ENCODE measurements around the gene PITPNC1.

Gene PITPNC1

DNA sequence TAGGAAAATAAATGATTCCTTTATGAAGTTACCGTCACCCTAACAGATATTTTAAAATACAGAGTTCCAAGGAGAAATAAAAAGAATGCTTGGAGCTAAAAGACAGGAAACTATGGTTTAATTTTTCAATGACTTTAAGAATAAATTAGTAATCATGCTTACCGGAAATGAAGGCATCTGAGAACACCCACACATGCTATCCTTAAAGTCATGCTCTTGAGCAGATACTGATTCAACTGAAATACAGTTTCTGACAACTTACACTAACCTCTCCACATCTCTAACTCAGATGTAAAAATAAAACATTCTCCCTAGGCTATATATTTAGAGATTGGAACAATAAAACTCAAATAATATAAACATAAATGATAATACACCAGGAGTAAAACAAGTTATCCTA, 18.5 kb upstream of the PITPNC1 start:
- Histone ChIP-seq H3K4ac (ENCODE audit: low read length) (no peak overlapping the region), H2BK15ac (ENCODE audit: low read length) (no peak overlapping the region), H2AK5ac (ENCODE audit: low read depth, low read length) (no peak overlapping the region), H3K79me1 (ENCODE audit: low read depth, low read length) (peaks cover 2% of the 10 kb centered on the region), H2BK5ac (ENCODE audit: low read length) (no peak overlapping the region), H3K27ac (replicated peaks; ENCODE audit: low read length) (no peak overlapping the region), H3K27me3 (ENCODE audit: control insufficient read depth in 3 of 3, insufficient read depth in 3 of 3, low read depth in 1 of 3, low read length in 3 of 3) (no peaks in the 10 kb centered on the region), H3K4me3 (ENCODE audit: low read length in 2 of 2) (no peak overlapping the region), H4K91ac (ENCODE audit: low read depth, low read length, poor library complexity) (no peak overlapping the region), H3K4me1 (ENCODE audit: control insufficient read depth in 2 of 2, insufficient read depth in 1 of 2, low read depth in 1 of 2, low read length in 2 of 2) (no peaks in the 10 kb centered on the region), H2BK12ac (ENCODE audit: low read length) (no peak overlapping the region), H2AFZ (ENCODE audit: low read length) (no peak overlapping the region), H3K14ac (ENCODE audit: low read length) (no peak overlapping the region), H3K23ac (ENCODE audit: low read depth, low read length, poor library complexity) (no peak overlapping the region), H3K36me3 (replicated peaks in 1 of 2; ENCODE audit: control insufficient read depth in 2 of 2, insufficient read depth in 2 of 2, low read length in 2 of 2) (peaks cover 9 to 96% of the 10 kb centered on the region in 2 donors), H4K8ac (ENCODE audit: low read depth, low read length) (no peak overlapping the region), H2BK120ac (ENCODE audit: low read depth, low read length) (no peak overlapping the region), H3K9ac (ENCODE audit: low read depth, low read length, poor library complexity) (no peak overlapping the region), H3K9me3 (replicated peaks in 1 of 2; ENCODE audit: control insufficient read depth in 2 of 2, insufficient read depth in 1 of 2, low read depth in 1 of 2, low read length in 2 of 2) (peaks cover 0 to 2% of the 10 kb centered on the region in 2 donors), H3K18ac (ENCODE audit: low read length) (no peak overlapping the region), H3K4me2 (ENCODE audit: insufficient read depth, low read length, poor library complexity, severe bottlenecking) (no peak overlapping the region)
- DNase-seq (ENCODE audit: low spot score) = no peak
- WGBS, 2 donors (ENCODE audit: extremely low coverage in 2 of 2, insufficient read length in 2 of 2, insufficient replicate concordance in 1 of 2) = no CpG with 5 or more reads among the region's 2 CpGs

DNA sequence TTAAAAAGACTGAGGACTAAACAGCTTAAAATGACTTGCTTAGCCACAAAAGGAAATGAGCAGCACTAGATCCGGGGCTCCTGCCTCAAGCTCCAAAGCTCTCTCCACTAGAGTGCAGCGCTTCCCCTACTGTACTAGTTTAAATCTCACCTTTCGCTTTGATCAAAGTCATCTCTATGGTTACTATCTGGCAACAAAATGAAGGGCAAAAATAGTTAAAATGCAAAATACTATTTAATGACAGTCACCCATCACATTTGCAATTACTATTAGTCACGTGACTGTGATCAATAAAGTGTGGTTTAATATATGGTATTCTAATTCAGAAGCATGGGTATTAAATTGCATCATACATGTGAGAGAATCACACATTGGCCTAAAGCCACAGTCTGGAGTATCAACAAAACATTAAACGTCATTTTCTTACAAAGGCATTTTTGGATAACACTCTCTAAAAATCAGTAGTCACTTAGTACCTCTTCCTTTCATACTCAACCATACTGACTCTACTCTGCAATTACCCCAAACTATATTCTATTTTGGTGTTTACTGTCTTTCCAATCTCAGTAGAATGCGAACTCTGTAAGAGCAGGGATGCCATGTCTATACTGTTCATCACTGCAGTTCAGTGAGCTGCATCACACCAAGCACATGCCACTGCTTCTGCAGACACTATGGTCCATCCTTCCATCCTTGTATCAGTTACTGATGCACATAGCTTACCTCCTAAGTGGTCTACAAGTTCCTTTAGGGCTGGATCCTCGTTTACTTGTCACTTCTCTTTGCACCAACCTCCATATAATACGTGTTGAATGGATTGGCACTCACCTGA, 16.9 kb upstream of the PITPNC1 start:
- Histone ChIP-seq H2AK5ac (ENCODE audit: low read depth, low read length) (no peak overlapping the region), H3K79me1 (ENCODE audit: low read depth, low read length) (peaks cover 4% of the 10 kb centered on the region), H2BK12ac (ENCODE audit: low read length) (no peak overlapping the region), H2BK15ac (ENCODE audit: low read length) (no peak overlapping the region), H2BK120ac (ENCODE audit: low read depth, low read length) (no peak overlapping the region), H4K91ac (ENCODE audit: low read depth, low read length, poor library complexity) (no peak overlapping the region), H3K36me3 (replicated peaks in 1 of 2; ENCODE audit: control insufficient read depth in 2 of 2, insufficient read depth in 2 of 2, low read length in 2 of 2) (peaks cover 4 to 91% of the 10 kb centered on the region in 2 donors), H4K8ac (ENCODE audit: low read depth, low read length) (no peak overlapping the region), H3K27me3 (ENCODE audit: control insufficient read depth in 3 of 3, insufficient read depth in 3 of 3, low read depth in 1 of 3, low read length in 3 of 3) (no peaks in the 10 kb centered on the region), H3K4me1 (ENCODE audit: control insufficient read depth in 2 of 2, insufficient read depth in 1 of 2, low read depth in 1 of 2, low read length in 2 of 2) (peaks cover 0 to 2% of the 10 kb centered on the region in 2 donors), H3K4me2 (ENCODE audit: insufficient read depth, low read length, poor library complexity, severe bottlenecking) (no peak overlapping the region), H2BK5ac (ENCODE audit: low read length) (no peak overlapping the region), H3K14ac (ENCODE audit: low read length) (no peak overlapping the region), H3K23ac (ENCODE audit: low read depth, low read length, poor library complexity) (no peak overlapping the region), H3K9me3 (replicated peaks in 1 of 2; ENCODE audit: control insufficient read depth in 2 of 2, insufficient read depth in 1 of 2, low read depth in 1 of 2, low read length in 2 of 2) (peaks cover 0 to 2% of the 10 kb centered on the region in 2 donors), H3K18ac (ENCODE audit: low read length) (no peak overlapping the region), H3K9ac (ENCODE audit: low read depth, low read length, poor library complexity) (no peak overlapping the region), H3K4me3 (ENCODE audit: low read length in 2 of 2) (no peak overlapping the region), H2AFZ (ENCODE audit: low read length) (no peak overlapping the region), H3K27ac (replicated peaks; ENCODE audit: low read length) (no peak overlapping the region), H3K4ac (ENCODE audit: low read length) (no peak overlapping the region)
- DNase-seq (ENCODE audit: low spot score) = no peak
- WGBS, 2 donors (ENCODE audit: extremely low coverage in 2 of 2, insufficient read length in 2 of 2, insufficient replicate concordance in 1 of 2) = no CpG with 5 or more reads among the region's 8 CpGs

DNA sequence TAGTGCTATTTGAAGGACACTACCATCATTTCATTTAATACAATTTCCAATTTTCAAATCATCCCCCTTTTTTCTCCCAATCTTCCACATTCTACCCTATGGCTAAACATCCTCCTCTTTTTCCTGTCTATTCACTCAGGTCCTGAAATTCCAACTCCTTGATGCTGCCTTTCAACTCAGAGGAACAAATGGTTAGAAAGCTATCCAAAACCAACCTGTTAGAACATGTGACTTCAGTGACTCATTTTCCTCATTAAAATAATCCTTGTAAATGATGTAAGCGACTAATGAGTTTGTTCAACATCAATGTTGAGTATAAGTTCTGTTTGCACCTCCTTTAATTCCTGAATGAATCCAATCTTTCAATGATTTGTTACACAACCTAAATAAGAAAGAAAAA, 16.2 kb upstream of the PITPNC1 start:
- H3K27me3 ChIP-seq (ENCODE audit: control insufficient read depth in 3 of 3, insufficient read depth in 3 of 3, low read depth in 1 of 3, low read length in 3 of 3) = no peaks in the 10 kb centered on the region
- no peak overlapping the region for H3K27ac ChIP-seq (replicated peaks; ENCODE audit: low read length)
- no peak for DNase-seq (ENCODE audit: low spot score)
- H3K4ac ChIP-seq (ENCODE audit: low read length) = no peak overlapping the region
- H3K79me1 ChIP-seq (ENCODE audit: low read depth, low read length) = peaks cover 6% of the 10 kb centered on the region
- H3K36me3 ChIP-seq (replicated peaks in 1 of 2; ENCODE audit: control insufficient read depth in 2 of 2, insufficient read depth in 2 of 2, low read length in 2 of 2) = peaks cover 3 to 84% of the 10 kb centered on the region in 2 donors
- H3K23ac ChIP-seq (ENCODE audit: low read depth, low read length, poor library complexity) = no peak overlapping the region
- H2BK5ac ChIP-seq (ENCODE audit: low read length) = no peak overlapping the region
- no peak overlapping the region for H2BK15ac ChIP-seq (ENCODE audit: low read length)
- no peak overlapping the region for H2AFZ ChIP-seq (ENCODE audit: low read length)
- H2BK120ac ChIP-seq (ENCODE audit: low read depth, low read length) = no peak overlapping the region
- no peak overlapping the region for H3K9ac ChIP-seq (ENCODE audit: low read depth, low read length, poor library complexity)
- no peak overlapping the region for H4K91ac ChIP-seq (ENCODE audit: low read depth, low read length, poor library complexity)
- no peak overlapping the region for H3K18ac ChIP-seq (ENCODE audit: low read length)
- H3K4me3 ChIP-seq (ENCODE audit: low read length in 2 of 2) = no peak overlapping the region
- WGBS, 2 donors (ENCODE audit: extremely low coverage in 2 of 2, insufficient read length in 2 of 2, insufficient replicate concordance in 1 of 2) = no CpG with 5 or more reads among the region's 1 CpG
- peaks cover 2 to 7% of the 10 kb centered on the region in 2 donors for H3K4me1 ChIP-seq (ENCODE audit: control insufficient read depth in 2 of 2, insufficient read depth in 1 of 2, low read depth in 1 of 2, low read length in 2 of 2)
- no peak overlapping the region for H3K14ac ChIP-seq (ENCODE audit: low read length)
- peaks cover 0 to 2% of the 10 kb centered on the region in 2 donors for H3K9me3 ChIP-seq (replicated peaks in 1 of 2; ENCODE audit: control insufficient read depth in 2 of 2, insufficient read depth in 1 of 2, low read depth in 1 of 2, low read length in 2 of 2)
- H4K8ac ChIP-seq (ENCODE audit: low read depth, low read length) = no peak overlapping the region
- no peak overlapping the region for H3K4me2 ChIP-seq (ENCODE audit: insufficient read depth, low read length, poor library complexity, severe bottlenecking)
- no peak overlapping the region for H2BK12ac ChIP-seq (ENCODE audit: low read length)
- no peak overlapping the region for H2AK5ac ChIP-seq (ENCODE audit: low read depth, low read length)

DNA sequence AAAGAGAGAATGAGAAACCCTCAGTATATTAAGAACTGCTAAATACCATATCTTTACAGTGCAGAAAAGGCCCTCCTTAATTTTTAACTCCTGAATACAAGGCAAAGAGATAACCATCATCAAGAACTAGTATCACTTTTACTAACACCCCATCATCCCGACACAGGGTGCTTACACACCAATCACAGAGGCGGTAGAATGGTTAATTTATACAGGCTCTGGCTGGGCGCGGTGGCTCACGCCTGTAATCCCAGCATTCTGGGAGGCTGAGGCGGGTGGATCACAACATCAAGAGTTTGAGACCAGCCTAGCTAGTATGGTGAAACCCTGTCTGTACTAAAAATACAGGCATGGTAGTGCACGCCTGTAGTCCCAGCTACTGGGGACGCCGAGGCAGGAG, 14.9 kb upstream of the PITPNC1 start:
- no CpG with 5 or more reads among the region's 9 CpGs for WGBS, 2 donors (ENCODE audit: extremely low coverage in 2 of 2, insufficient read length in 2 of 2, insufficient replicate concordance in 1 of 2)
- DNase-seq (ENCODE audit: low spot score) = no peak
- peaks cover 3 to 74% of the 10 kb centered on the region in 2 donors for H3K36me3 ChIP-seq (replicated peaks in 1 of 2; ENCODE audit: control insufficient read depth in 2 of 2, insufficient read depth in 2 of 2, low read length in 2 of 2)

More for the DNA sequence above, 14.9 kb upstream of the PITPNC1 start:
- Histone ChIP-seq H3K14ac (ENCODE audit: low read length) (no peak overlapping the region), H3K4me1 (ENCODE audit: control insufficient read depth in 2 of 2, insufficient read depth in 1 of 2, low read depth in 1 of 2, low read length in 2 of 2) (peaks cover 2 to 7% of the 10 kb centered on the region in 2 donors), H3K79me1 (ENCODE audit: low read depth, low read length) (peaks cover 11% of the 10 kb centered on the region), H3K23ac (ENCODE audit: low read depth, low read length, poor library complexity) (no peak overlapping the region), H2AFZ (ENCODE audit: low read length) (no peak overlapping the region), H2BK12ac (ENCODE audit: low read length) (no peak overlapping the region), H2BK15ac (ENCODE audit: low read length) (no peak overlapping the region), H3K4me2 (ENCODE audit: insufficient read depth, low read length, poor library complexity, severe bottlenecking) (no peak overlapping the region), H4K8ac (ENCODE audit: low read depth, low read length) (no peak overlapping the region), H3K4ac (ENCODE audit: low read length) (no peak overlapping the region), H2BK120ac (ENCODE audit: low read depth, low read length) (no peak overlapping the region), H3K9me3 (replicated peaks in 1 of 2; ENCODE audit: control insufficient read depth in 2 of 2, insufficient read depth in 1 of 2, low read depth in 1 of 2, low read length in 2 of 2) (peaks cover 0 to 2% of the 10 kb centered on the region in 2 donors), H3K18ac (ENCODE audit: low read length) (no peak overlapping the region), H2BK5ac (ENCODE audit: low read length) (no peak overlapping the region), H2AK5ac (ENCODE audit: low read depth, low read length) (no peak overlapping the region), H3K27ac (replicated peaks; ENCODE audit: low read length) (no peak overlapping the region), H3K27me3 (ENCODE audit: control insufficient read depth in 3 of 3, insufficient read depth in 3 of 3, low read depth in 1 of 3, low read length in 3 of 3) (no peaks in the 10 kb centered on the region), H4K91ac (ENCODE audit: low read depth, low read length, poor library complexity) (no peak overlapping the region), H3K4me3 (ENCODE audit: low read length in 2 of 2) (no peak overlapping the region), H3K9ac (ENCODE audit: low read depth, low read length, poor library complexity) (no peak overlapping the region)

Data from neuronal stem cell (in vitro differentiated cells).